Measurements from ENCODE around the gene SLC15A4.

SLC15A4 gene

DNA sequence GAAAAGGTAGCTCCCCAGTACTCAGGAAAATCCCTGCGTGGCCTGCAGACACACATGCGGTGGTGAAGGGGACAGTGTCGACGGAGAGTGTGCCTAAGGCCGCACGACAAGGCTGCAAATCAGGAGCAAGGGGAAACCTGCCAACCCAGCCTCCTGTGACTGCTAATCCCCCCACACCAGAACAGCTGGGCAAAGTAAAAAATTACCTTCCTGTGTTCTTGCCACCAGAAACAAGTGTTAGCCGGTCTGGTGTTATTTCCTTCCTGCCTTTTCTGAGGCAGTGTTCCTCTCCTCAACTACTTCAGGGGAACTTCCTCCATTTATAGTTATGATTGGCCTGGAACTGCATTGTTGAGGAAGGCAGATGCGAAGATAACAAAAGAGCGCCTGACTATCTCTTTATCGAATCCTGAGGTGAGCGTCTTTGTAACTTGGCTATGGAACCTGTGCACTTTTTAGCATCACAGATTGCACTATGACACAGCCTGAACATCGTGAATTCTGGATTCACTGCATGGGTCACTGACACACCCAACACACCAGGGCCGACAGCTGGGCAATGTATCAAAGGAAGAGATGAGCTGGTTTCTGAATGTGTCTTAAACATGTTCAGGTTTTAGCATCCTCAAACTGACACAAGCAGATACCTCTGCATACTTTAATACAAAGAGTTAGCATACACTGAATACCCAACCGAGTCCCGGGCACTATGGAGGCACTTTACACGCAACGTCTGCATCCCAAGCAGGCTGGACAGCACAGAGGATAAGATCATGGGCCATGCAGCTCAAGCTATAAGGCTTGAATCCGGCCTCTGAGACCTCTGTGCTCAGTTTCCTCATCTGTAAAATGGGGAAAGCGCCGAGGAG, 28.9 kb downstream of the SLC15A4 start:
- no peak for DNase-seq (ENCODE audit: low read depth)

DNA sequence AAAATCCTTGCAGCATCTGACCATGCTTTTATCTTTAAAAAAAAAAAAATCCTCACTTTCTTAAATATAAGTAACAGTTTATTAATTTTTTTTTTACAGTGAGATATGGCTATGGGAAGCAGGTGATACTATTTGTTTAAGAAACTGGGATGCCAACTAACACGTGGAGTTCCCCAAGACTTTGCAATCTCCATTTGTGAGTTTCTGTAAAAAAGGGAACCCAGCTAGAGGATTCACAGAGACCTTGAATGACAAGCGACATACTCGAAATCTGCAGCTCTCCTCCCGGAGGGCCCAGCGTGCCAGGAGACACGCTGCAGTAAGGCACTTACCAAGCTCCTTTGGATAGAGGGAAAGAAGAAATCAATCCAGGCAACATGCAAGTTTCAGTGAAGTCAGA, 30.1 kb downstream of the SLC15A4 start:
- no peak for DNase-seq (ENCODE audit: low read depth)

DNA sequence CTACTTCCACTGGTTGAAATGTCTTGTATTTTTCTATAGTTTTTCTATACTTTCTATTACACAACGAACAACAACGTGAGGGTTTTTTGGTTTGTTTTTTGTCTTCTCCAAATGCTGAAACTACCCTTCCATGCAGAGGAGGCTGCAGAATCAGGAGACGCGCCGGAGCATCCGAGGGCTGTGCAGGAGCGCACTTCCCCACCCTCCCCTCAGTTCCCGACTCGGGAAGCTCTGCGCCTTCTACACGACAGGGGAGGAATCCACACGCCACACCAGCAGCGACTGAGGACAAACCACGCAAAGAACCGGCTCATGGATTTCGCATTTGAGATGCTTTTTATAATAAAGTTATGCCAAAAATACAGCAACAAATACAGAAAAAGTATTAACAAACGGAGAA, 30.9 kb downstream of the SLC15A4 start:
- DNase-seq (ENCODE audit: low read depth): no peak

DNA sequence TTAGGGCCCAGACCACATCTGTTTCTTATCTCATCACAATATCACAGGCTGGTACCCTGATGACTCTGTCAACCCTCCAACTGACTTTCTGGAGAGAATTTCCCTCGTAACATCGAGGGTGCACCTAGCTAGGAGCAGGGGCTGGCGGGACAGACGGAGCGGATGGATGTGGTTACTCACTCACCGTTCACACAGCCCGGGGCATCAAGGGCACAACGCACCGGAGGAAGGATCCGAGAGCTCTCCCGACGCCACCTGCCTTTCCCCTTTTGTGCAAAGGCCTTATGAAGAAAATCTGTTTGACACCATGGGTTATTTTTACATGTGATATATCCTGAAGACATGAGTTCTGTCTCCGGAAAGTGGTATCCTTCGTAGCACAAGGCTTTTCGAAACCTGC, 31.4 kb downstream of the SLC15A4 start:
- DNase-seq (ENCODE audit: low read depth): no peak

DNA sequence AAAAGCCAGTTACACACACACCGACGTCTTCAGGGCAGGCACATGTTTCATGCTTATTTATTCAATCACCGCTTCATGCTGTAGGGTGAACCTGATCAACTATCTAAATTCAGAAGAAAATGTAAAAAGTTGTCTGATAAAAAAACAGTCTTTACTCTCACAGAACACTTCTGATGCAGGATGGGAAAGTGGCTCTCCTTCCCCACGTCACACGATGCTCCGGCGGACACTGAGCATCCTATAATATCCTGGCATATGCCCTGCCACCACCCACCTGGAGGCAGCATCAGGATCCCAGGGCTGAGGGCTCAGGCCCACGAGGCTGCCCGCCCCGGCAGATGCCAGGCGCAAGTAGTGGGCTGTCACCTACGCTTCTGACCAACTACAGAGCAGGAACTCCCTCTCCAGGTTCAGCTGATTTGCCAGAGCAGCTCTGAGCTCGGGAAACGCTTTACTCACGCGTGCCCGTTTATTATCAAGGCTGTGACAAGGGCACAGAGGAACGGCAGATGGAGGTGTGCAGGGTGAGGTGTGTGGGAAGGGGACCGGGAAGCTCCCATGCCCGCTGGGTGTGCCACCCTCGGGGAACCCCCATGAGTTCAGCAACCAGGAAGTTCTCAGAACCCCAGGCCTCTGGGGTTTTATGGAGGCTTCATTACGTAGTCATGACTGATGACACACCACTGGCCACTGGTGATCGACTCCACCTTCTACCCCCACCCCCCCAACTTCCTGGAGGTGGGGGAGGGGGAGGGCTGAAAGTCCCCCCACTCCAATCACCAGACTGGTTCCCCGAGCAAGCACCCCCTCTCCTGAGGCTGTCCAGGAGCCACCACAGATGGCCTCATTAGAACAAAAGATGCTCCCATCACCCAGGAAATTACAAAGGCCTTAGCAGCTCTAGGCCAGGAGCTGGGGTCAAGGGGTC, 32.1 kb downstream of the SLC15A4 start:
- no peak for DNase-seq (ENCODE audit: low read depth)

DNA sequence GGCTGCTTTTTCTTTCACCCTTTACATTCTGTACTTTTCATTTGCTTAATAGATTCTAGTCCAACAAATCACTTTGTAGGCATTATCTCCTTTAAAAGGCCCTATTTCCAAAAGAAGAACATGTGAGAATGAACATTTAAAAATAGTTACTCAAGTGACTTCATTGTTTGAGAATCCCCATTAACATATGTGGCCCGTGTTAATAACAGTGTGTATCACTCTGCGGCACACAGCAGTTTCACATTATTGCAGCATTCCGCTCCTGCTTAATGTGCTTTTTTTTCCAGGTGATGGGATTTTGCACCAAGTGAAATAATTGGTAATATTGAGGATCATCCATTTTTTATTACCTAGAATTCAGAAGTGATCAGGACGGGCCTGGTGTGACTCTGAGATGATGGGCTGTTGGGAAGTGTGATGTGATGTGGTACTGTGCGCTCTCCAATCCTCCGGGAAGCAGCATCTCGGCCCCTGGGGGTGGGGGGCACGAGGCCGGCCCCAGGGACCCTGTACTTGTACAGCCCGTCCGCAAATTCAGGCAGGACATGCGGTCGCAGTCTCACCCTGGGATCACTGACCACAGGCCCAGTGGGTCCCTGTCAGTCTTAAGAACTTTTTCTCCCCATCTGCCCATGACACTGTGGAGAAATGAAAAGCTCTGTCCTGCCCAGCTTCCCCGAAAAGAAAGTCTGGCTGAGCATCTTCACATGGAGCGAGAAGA, 32.9 kb downstream of the SLC15A4 start:
- DNase-seq (ENCODE audit: low read depth): no peak

DNA sequence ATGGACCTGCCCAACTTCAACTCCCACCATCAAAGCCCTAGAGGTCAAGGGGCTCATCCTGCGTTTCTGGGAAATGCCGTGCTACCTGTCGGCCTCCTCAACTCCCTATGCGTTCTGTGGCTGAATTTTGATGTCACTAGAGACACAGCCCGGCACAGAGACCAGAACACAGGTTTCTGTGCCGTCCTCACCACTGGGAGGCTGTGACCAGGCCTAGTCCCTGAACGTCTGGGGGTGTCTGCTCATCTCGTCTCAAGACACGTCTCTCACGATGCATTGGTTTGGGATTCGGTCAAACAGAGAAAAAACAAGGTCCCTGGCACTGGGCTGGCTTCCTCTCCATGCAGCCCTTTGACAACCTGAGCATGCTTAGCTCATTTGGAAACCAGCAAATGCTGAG, 33.5 kb downstream of the SLC15A4 start:
- no peak for DNase-seq (ENCODE audit: low read depth)

DNA sequence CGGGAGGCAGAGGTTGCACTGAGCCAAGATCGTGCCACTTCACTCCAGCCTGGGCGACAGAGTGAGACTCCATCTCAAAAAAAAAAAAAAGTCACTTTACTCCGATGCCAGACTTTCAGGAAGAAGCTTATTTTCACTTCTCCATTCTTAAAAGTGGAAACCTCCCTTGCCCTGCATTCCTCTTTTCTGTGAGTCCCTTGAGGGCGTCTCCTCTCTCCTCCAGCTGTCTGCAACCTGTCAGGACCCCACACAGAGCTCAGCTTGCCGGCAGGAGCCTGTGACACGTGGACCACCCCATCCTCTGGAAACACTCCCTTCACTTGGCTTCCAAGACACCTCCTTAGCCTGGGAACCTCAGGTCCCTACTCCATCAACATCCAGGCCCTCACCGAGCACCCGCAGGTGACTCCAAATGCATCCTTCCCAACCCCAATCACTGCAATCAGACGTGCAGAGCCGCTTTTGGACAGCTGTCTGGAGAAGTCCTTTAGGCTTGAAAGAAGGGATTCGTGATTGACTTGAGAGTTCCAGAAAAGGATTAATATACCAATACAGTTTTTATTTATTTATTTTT, 34.3 kb downstream of the SLC15A4 start:
- no peak for DNase-seq (ENCODE audit: low read depth)

DNA sequence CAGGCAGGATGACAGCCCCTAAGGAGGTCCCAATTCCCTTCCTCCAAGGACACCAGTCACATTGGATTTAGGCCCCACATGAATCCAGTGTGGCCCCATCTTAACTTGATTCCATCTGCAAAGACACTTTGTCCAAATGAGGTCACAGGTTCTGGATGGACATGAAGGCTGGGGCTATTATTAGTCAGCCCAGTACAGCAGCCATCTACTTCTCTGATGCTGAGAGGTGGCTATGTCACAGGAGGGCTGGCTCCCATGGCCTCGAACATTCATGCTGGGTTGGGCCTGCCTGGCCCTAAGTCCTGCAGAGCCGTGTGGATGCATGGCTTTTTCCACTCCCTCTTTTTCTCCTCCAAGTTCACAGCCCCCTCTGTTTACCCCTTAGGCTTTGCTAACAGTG, 35.9 kb downstream of the SLC15A4 start:
- DNase-seq (ENCODE audit: low read depth): no peak

DNA sequence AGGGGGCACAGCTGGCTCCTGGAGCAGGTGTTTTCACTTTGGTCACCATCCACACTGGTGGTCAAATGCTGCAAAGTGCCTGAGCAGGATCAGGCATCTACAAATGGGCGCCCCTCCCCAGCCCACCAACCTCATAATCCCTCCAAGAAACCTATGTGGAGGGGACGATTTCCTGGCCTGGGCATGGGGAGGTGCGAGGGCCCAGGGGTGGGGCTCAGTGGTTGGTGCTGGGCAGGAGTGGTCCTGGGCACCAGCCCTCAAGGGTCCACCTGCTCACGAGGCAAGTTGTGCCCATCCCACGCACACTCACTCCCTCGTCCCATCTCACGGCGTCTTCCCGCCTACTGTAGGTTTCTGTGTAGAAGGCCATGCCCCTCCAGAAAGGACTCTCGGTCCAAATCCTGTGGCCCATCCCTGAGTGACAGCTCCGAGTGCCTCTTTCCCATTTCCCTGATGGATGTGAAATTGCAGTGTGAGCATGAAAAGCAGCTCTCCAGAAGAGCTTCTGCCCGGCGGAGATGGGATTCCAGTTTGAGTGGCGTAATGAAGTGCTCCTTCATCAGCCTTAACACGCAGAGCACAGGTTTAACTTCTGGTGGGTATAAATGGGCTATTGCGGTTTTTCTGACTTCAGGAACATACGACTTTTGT, 36.9 kb downstream of the SLC15A4 start:
- DNase-seq (ENCODE audit: low read depth): no peak

DNA sequence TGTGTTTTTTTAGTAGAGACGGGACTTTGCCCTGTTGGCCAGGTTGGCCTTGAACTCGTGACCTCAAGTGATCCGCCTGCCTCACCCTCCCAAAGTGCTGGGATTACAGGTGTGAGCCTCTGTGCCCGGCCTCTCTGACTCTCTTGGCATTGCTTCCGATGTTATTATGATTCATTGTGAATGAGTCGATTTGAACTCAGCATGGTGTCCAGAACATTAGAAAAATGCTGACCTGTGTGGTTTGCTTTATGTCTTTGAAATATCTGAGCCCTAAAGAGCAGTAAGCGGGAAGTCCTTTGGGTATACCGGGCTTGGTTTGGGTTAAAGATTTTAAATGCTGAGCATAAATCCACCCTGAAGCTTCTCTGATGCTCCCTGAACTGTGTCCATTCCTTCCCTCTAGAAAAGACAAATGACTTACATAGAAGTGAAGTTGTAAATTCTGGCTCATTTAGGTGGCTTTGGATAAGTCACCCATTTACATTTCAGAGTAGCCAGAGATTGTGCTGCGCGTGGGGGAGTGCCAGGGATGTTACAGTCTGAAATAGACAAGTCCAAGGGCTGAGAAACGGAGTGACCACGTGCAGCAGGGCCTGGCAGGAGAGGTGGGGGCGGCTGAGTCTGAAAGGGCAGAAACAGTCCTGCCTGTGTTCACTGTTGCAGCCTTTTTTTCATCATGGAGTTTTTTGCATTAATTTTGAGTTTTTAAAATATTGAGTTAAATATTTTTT, 39.6 kb downstream of the SLC15A4 start:
- no peak for DNase-seq (ENCODE audit: low read depth)

DNA sequence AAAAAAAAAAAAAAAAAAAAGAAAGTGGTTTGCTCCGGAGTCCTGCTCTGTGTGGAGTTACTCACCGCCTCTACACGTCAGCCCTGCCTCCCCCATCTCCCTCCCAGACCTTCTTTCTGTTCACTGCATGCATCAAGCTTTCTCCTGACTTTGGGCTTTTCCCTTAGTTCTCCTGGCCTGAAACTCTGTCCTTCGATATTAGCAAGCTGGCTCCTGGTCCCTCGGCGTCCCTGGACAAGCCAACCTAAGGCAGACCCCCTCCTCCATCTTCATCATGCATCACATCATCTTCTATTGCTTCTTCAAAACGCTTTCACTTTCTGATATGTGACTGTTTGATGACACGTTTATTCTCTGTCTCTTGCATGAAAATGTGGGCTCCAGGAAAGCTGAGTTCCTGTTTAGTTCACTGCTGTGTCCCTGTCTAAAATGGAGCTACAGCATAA, 40.6 kb downstream of the SLC15A4 start:
- DNase-seq (ENCODE audit: low read depth): no peak

DNA sequence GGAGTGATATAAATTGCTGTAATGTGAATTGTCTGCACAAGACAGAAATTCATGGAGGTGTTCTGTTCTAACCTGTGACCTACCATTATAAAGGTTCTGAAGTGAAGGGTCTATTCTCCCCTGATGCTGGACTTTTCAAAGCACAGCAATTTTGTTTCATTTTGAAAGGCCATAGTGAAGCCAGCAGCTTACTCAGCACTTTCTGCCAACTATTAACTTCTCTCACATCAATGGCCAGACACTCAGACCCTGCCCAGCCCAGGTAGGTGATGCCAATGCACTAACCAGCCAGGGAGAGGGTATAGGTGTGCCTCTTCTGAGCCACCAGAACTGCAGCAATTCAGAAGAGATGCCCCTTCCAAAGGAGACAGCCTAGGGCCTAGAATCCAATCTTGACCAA, 43.9 kb downstream of the SLC15A4 start:
- DNase-seq (ENCODE audit: low read depth): no peak

DNA sequence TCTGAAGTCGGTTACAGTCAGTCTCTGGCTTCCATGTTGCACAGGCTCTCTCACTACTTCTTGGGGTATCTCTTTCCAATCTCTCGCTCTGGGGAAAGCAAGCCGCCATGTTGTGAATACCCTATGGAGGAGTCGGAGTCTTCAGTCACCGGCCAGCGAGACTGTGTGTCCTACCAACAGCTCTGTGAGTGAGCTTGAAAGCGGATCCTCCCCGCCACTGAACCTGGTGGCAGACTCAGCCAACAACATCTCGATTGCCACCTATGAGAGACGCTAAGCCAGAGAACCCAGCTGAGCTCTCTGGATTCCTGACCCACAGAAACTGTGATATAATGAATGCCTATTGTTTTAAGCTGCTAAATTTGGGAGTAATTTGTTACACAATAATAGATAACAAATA, 51.5 kb downstream of the SLC15A4 start:
- no peak for DNase-seq (ENCODE audit: low read depth)

DNA sequence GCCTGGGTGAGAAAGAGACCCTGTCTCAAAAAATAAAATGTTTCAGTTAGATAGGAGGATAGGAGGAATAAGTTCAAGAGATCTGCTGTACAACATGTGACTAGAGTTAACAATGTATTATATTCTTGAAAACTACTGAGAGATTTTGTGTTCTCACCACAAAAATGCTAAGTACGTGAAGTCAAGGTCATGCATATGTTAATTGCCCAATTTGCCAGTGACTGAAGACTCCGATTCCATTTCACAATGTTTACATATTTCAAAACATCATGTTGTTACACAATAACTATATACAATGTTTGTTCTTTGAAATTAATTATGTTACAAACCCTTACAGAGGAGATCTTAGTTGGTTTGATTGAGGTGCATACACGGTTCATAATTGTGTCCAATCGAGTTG, 52.1 kb downstream of the SLC15A4 start:
- no peak for DNase-seq (ENCODE audit: low read depth)

DNA sequence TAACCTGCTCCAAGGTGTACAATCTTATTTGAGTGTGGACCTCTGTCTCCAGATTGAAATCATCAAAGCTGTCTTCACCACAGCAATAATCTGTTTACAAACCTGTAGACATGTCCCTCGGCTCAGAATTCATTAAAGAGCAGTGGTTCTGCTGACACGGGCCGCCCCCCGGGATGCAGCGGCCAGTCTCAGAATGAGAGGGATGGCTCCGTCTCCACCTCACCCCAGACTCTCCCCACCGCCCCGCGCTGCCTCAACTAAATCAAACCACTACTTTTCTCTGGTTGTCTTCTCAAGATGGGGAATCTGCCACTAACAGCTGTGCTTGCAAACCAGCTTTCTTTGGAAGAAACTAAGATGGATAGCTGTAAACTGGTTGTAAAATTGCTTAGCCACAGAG, 56.2 kb downstream of the SLC15A4 start:
- no peak for DNase-seq (ENCODE audit: low read depth)

DNA sequence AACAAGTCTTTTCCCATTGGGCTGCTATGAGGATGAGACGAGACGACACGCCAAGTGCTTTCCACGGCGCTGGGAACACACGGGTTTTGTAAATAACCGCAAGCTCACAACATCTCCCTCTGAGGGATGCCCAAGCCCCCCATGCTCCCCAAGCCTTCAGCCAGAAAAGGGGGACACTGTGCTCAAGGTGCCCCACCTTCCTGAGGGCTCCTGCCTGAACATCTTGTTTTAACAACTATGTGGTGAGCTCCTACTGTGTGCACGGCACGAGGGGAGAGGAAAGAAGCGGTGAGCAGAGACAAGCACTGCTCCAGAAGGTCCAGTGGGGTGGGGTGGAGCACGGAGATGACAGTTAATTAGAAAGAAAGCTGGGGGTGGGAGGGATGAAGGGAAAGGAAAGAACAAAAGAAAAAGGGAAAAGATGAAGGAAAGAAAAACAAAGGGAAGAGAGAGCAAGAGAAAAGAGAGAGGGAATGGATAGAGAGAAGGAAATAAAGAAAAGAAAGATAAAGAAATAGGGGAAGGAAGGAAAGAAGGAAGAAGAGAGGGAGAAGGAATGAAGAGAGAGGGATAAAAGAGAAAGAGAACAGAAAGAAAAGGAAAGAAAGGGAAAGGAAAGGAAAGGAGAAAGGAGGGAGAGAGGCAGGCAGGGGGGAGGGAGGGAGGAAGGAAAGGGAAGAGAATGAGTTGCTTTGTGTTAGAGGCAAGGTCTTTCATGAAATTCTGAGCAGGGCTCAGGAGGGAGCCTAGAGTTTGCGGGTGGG, 56.8 kb downstream of the SLC15A4 start:
- DNase-seq (ENCODE audit: low read depth): no peak

DNA sequence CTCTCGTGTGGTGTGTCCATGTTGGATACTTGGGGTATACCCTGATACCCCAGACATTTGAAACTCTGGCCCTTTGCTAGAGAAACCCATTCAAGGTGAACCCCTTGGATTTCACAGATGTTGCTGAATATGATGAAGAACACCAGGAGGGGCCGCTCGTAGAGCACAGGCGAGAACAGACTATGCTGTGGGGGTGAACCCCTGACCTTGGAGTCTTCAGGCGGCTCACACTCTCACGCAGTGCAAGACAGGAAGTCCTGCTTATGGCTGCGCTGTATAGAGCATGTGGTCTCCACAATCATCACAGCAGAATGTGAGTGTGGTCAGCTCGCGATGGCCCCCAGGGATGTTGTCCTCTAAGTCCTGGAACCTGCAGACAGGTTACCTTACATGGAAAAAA, 60.4 kb downstream of the SLC15A4 start:
- DNase-seq (ENCODE audit: low read depth): no peak

DNA sequence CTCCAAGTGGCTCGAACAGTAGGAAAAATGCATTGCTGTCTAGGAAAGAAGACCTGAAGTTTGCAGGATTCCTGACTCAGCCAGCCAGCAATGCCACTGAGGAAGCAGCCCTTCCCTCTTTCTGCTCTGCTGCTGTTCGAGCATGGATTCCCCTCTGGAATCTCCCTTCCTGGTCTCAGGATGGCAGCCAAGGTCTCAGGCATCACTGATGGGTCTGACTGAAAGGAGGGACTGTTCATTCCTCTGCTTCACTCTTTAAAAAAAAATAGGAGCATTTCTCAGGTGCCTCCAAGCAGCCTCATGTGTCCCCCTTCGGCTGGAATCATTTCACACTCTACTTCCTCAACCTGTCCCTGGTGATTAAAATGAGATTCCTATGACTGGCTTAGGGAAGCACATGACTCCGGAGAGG, 62.4 kb downstream of the SLC15A4 start:
- no peak for DNase-seq (ENCODE audit: low read depth)

DNA sequence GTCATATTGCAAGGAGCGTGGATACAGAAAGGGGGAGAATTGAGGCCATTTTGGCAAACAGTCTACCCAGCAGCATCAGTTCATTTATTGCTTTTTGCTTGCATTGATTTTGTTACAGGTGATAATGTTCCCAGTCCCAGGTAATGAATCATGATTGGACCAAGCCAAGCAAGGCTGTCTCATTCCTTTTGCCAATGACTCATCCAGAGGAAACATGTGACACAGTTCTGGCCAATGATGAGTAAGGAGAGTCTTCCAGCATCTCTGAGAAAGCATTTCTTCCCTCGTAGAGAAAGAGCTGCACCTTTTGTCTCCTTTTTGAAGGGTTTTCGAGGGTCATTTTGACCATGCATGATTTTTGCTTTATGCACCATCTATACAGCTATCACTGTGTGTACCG, 68.2 kb downstream of the SLC15A4 start:
- DNase-seq (ENCODE audit: low read depth): no peak

All from stromal cell of bone marrow (primary cell).